PC-3 (cell line): ENCODE measurements around the gene SMPD3. TPM values are rescaled to one million over a fixed set of nuclear protein-coding genes. Genes with fewer than 3 reads are reported as not detected.

Source experiments
- ATAC-seq: fragments of 200-7000 bp; cut with Tn5 transposase; 2 replicates; pipeline ENCODE4 v1.9.1; 2020; ENCODE audit warnings: mild to moderate bottlenecking, moderate library complexity
- BruUV-seq: library from RNA; stranded (reverse); fragments of 400-500 nt; replicated peaks from 2 replicates; lab custom pipeline; 2021; lab: Mats Ljungman, UMichigan
- CTCF ChIA-PET: fragments of 300-600 bp; sonication (Branson Sonifier 250); formaldehyde crosslinking; loops from one replicate; lab custom pipeline; 2022; ENCODE audit warnings: antibody characterized with exemption; lab: Charles Lee
- POLR2A ChIA-PET: fragments of 300-600 bp; sonication (Branson Sonifier 250); formaldehyde crosslinking; loops from one replicate; lab custom pipeline; 2022; ENCODE audit warnings: antibody characterized with exemption; ENCODE audit not compliant: unreplicated experiment; lab: Charles Lee
- DNase-seq: peaks from one replicate; pipeline ENCODE4 v3.0.0-alpha.2; 2015
- H2AFZ ChIP-seq: fragments of 300-600 bp; sonication (generic); 2 replicates; pipeline ENCODE4 v1.6.0; 2016; ENCODE audit warnings: antibody characterized with exemption, low read length
- H3F3A ChIP-seq: fragments of 300-600 bp; sonication (generic); one replicate; pipeline ENCODE4 v1.6.0; 2017; ENCODE audit warnings: antibody characterized with exemption, low read length, control low read depth, mild to moderate bottlenecking; ENCODE audit not compliant: unreplicated experiment
- H3K27ac ChIP-seq: fragments of 300-600 bp; sonication (generic); 2 replicates; pipeline ENCODE4 v1.5.1; 2016; ENCODE audit warnings: mild to moderate bottlenecking, low read length
- H3K27me3 ChIP-seq: fragments of 300-600 bp; sonication (generic); 2 replicates; pipeline ENCODE4 v1.6.1; 2016; ENCODE audit warnings: low read length, mixed read lengths
- H3K36me3 ChIP-seq: fragments of 300-600 bp; sonication (generic); 2 replicates; pipeline ENCODE4 v1.6.1; 2016; ENCODE audit warnings: low read depth, mixed run types, low read length, mixed read lengths
- H3K4me1 ChIP-seq: fragments of 300-600 bp; sonication (generic); 2 replicates; pipeline ENCODE4 v1.5.1; 2016; ENCODE audit warnings: low read length; ENCODE audit not compliant: insufficient read depth
- H3K4me2 ChIP-seq: fragments of 300-600 bp; sonication (generic); 2 replicates; pipeline ENCODE4 v1.6.0; 2016; ENCODE audit warnings: low read length
- H3K4me3 ChIP-seq: fragments of 300-600 bp; sonication (generic); 2 replicates; pipeline ENCODE4 v1.5.1; 2016; ENCODE audit warnings: mild to moderate bottlenecking, low read length, mixed read lengths
- H3K79me2 ChIP-seq: fragments of 300-600 bp; sonication (generic); 2 replicates; pipeline ENCODE4 v1.6.1; 2017; ENCODE audit warnings: low read length, mixed read lengths
- H3K9ac ChIP-seq: fragments of 300-600 bp; sonication (generic); 2 replicates; pipeline ENCODE4 v1.6.0; 2016; ENCODE audit warnings: mild to moderate bottlenecking, low read length
- H3K9me2 ChIP-seq: fragments of 300-600 bp; sonication (generic); replicated peaks from 2 replicates; pipeline ENCODE4 v1.6.1; 2016; ENCODE audit warnings: mixed run types, low read length, mixed read lengths
- H3K9me3 ChIP-seq: fragments of 300-600 bp; sonication (generic); 2 replicates; pipeline ENCODE4 v1.6.1; 2016; ENCODE audit warnings: low read length, mixed read lengths
- H4K20me1 ChIP-seq: fragments of 300-600 bp; sonication (generic); 2 replicates; pipeline ENCODE4 v1.6.1; 2016; ENCODE audit warnings: low read length, mixed read lengths
- EZH2 ChIP-seq: fragments of 300-600 bp; sonication (generic); IDR thresholded peaks from one replicate; pipeline ENCODE4 v1.6.1; 2017; ENCODE audit warnings: antibody characterized with exemption, mild to moderate bottlenecking, low read length; ENCODE audit not compliant: unreplicated experiment
- EZH2phosphoT487 ChIP-seq: fragments of 300-600 bp; sonication (generic); IDR thresholded peaks from 2 replicates; pipeline ENCODE4 v1.6.1; 2018; ENCODE audit warnings: mild to moderate bottlenecking, antibody characterized with exemption, low read length, borderline replicate concordance
- intact Hi-C: fragments of 100-400 bp; cut with micrococcal nuclease; formaldehyde crosslinking; loops from 2 replicates; pipeline ENCODE4 v1.9.0; 2023
- total RNA-seq: library from RNA; depleted of rRNA; stranded (reverse); fragments of >200 nt; gene quantifications from 2 replicates; pipeline ENCODE4 v1.2.3, GENCODE V29; 2014
- TF ChIP-seq, protein P1 (sequence below): fragments of 300-600 bp; sonication (generic); conservative IDR thresholded peaks from 2 replicates; pipeline ENCODE4 v1.5.1; 2017; ENCODE audit warnings: antibody characterized with exemption, low read depth, mild to moderate bottlenecking, low read length

The SMPD3 gene
- total RNA-seq, 1 experiment from 2014 or later, result not detected

DNA sequence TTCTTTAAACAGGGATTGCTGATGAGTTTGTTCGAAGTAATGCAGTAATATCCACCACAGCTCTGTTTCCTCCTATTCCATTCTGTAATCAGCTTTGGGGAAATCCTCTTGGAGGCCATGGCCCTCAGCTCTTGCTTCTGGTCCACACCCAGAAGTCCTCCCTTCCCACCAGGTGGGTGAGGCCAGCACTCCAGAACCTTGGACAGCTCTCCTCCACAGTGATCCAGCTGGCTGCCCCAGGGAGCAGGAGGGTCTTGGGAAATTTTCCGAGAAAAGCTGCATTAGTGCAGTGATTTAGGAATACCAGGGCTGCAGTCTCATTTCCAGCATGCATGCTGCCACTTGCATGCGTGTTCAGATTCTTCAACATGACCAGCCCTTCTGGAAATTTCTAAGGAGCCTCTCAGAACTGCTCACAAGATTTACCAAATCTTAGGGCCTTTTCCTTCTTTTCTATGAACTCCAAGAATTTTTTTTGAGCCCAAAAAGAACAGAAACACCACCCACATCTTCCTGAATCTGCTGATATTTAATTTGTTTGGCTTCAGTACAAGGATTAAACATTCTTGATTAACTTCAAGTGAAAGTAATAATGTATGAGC, 4.2 kb downstream of the SMPD3 start:
- no peaks in the 10 kb centered on the region for H3K9me2 ChIP-seq
- no peaks in the 10 kb centered on the region for H3K79me2 ChIP-seq
- 0 out of 2 replicates have a peak, but pooled peaks cover 6% of the 10 kb centered on the region for H3K27me3 ChIP-seq
- ATAC-seq (no peak), DNase-seq (peak; percentile 52)
- H3K9me3 ChIP-seq, result no peaks in the 10 kb centered on the region
- ChIA-PET CTCF (no interaction called here), POLR2A (interaction anchor here (0.5 kb wide), 1 partner anchor 187 kb away, joined by 5 read pairs; no protein-coding TSS in a partner anchor)
- H4K20me1 ChIP-seq, result no peaks in the 10 kb centered on the region
- no peak overlapping the region for H3K27ac ChIP-seq
- no peak overlapping the region for H3K4me3 ChIP-seq
- no peak overlapping the region for H3K9ac ChIP-seq
- H3K36me3 ChIP-seq, result no peaks in the 10 kb centered on the region
- intact Hi-C loops, result no loop called here
- H3F3A ChIP-seq, result no peaks in the 10 kb centered on the region
- BruUV-seq, result no TSS peak
- H3K4me1 ChIP-seq, result no peaks in the 10 kb centered on the region; the same call in 1 of the 2 replicates
- TF ChIP-seq, protein P1, sequence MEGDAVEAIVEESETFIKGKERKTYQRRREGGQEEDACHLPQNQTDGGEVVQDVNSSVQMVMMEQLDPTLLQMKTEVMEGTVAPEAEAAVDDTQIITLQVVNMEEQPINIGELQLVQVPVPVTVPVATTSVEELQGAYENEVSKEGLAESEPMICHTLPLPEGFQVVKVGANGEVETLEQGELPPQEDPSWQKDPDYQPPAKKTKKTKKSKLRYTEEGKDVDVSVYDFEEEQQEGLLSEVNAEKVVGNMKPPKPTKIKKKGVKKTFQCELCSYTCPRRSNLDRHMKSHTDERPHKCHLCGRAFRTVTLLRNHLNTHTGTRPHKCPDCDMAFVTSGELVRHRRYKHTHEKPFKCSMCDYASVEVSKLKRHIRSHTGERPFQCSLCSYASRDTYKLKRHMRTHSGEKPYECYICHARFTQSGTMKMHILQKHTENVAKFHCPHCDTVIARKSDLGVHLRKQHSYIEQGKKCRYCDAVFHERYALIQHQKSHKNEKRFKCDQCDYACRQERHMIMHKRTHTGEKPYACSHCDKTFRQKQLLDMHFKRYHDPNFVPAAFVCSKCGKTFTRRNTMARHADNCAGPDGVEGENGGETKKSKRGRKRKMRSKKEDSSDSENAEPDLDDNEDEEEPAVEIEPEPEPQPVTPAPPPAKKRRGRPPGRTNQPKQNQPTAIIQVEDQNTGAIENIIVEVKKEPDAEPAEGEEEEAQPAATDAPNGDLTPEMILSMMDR, result no peak
- no peak for TF ChIP-seq EZH2
- TF ChIP-seq EZH2phosphoT487, result no peak
- H2AFZ ChIP-seq, result no peak overlapping the region
- no peak overlapping the region for H3K4me2 ChIP-seq

DNA sequence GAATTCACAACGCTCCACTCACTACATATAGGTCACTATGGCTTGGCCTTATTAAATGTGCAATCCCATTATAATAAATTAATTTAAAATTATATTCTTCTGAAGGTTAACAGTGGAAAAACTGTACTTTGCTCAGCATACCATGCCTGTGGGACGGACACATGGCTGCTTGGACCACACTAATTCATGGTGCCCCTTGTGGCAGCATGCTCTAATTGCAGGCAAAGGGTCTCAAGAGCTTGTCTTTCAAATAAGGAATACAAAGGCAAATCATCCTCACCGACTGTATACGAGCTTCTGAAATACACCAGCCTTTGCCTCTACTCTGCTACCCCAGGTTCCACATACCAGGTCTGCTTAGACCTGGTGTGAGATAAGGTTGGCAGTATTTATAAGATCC, 11.7 kb downstream of the SMPD3 start:
- Histone ChIP-seq H3K9ac (no peak overlapping the region), H3F3A (no peaks in the 10 kb centered on the region)
- POLR2A ChIA-PET, result no interaction called here

More for the DNA sequence above, 11.7 kb downstream of the SMPD3 start:
- Histone ChIP-seq H3K4me1 (no peaks in the 10 kb centered on the region; the same call in 1 of the 2 replicates), H3K4me2 (no peak overlapping the region), H3K9me3 (no peaks in the 10 kb centered on the region), H2AFZ (no peak overlapping the region), H3K4me3 (no peak overlapping the region), H4K20me1 (no peaks in the 10 kb centered on the region), H3K9me2 (no peaks in the 10 kb centered on the region), H3K27me3 (peaks cover 6% of the 10 kb centered on the region; the same call in 1 of the 2 replicates), H3K36me3 (no peaks in the 10 kb centered on the region), H3K79me2 (no peaks in the 10 kb centered on the region), H3K27ac (no peak overlapping the region)
- CTCF ChIA-PET, result no interaction called here
- intact Hi-C loops, result no loop called here
- ATAC-seq (no peak), DNase-seq (peak; percentile 35)
- TF ChIP-seq, protein P1, result peak; percentile 41
- TF ChIP-seq EZH2phosphoT487 (no peak), EZH2 (no peak)
- BruUV-seq, result no TSS peak
